Gastroesophageal sphincter (tissue), 4 donors: Measurements from ENCODE around the gene NDUFA3. TPM values are rescaled to one million over a fixed set of nuclear protein-coding genes. Genes with fewer than 3 reads are reported as not detected.

Source experiments
- ATAC-seq: fragments of 150-250 bp; one replicate; pipeline ENCODE4 v1.9.1; 2016; ENCODE audit warnings: mild to moderate bottlenecking, moderate library complexity
- H3K27ac ChIP-seq, 4 donors: fragments of 200-600 bp; sonication (generic) in 3 of 4; 1 replicate in 3 of 4; 2 replicates in 1 of 4; pipeline ENCODE4 v1.5.1; 2016 to 2019
- H3K27me3 ChIP-seq: fragments of 200-600 bp; sonication (generic); one replicate; pipeline ENCODE4 v1.5.1; 2019
- H3K36me3 ChIP-seq, 2 donors: fragments of 200-600 bp; sonication (generic); one replicate each; pipeline ENCODE4 v1.5.1; 2019; ENCODE audit warnings: control low read depth in 1 of 2
- H3K4me1 ChIP-seq, 3 donors: fragments of 200-600 bp; sonication (generic); 1 replicate in 2 of 3; 2 replicates in 1 of 3; pipeline ENCODE4 v1.5.1; 2016 to 2019; ENCODE audit warnings: control low read depth in 2 of 3
- H3K4me3 ChIP-seq, 2 donors: fragments of 200-600 bp; sonication (generic); one replicate each; pipeline ENCODE4 v1.5.1; 2019; ENCODE audit warnings: mild to moderate bottlenecking in 1 of 2, moderate library complexity in 1 of 2
- H3K9me3 ChIP-seq, 3 donors: fragments of 200-600 bp; sonication (generic); one replicate each; pipeline ENCODE4 v1.5.1; 2017 to 2019; ENCODE audit warnings: control low read depth in 2 of 3
- EP300 ChIP-seq: sonication (generic); formaldehyde crosslinking; IDR thresholded peaks from one replicate; pipeline ENCODE4 v1.6.1; 2017; ENCODE audit warnings: antibody characterized with exemption, mild to moderate bottlenecking
- POLR2A ChIP-seq, 2 donors: fragments of 450-650 bp; IDR thresholded peaks; one replicate each; pipeline ENCODE4 v1.6.1; 2017; ENCODE audit warnings: antibody characterized with exemption in 2 of 2, mild to moderate bottlenecking in 2 of 2, moderate library complexity in 1 of 2
- POLR2AphosphoS5 ChIP-seq: sonication (generic); formaldehyde crosslinking; IDR thresholded peaks from one replicate; pipeline ENCODE4 v1.6.1; 2017; ENCODE audit warnings: antibody characterized with exemption
- WGBS, 2 donors: methylation state at CpG; one replicate each; pipeline ENCODE4 v1.1.5; 2018; ENCODE audit warnings: low coverage in 1 of 2; 5-methylcytosine and 5-hydroxymethylcytosine counted together
- total RNA-seq, 4 donors: library from RNA; depleted of rRNA; stranded (reverse); fragments of >200 nt; gene quantifications; one replicate each; pipeline ENCODE4 v1.1.0, GENCODE V29; 2016
- TF ChIP-seq, protein P1 (sequence below), 4 experiments: fragments of 200-600 bp in 2 of 4; fragments of 450-650 bp in 2 of 4; sonication (generic) in 1 of 4; IDR thresholded peaks; one replicate each; pipeline ENCODE4 v1.5.1; 2017 to 2019; ENCODE audit warnings: antibody characterized with exemption in 4 of 4, mild to moderate bottlenecking in 2 of 4, moderate library complexity in 2 of 4

Gene NDUFA3
- total RNA-seq, 4 donors from 2014 or later: 14.2 to 37.7 (median 21.5) TPM

DNA sequence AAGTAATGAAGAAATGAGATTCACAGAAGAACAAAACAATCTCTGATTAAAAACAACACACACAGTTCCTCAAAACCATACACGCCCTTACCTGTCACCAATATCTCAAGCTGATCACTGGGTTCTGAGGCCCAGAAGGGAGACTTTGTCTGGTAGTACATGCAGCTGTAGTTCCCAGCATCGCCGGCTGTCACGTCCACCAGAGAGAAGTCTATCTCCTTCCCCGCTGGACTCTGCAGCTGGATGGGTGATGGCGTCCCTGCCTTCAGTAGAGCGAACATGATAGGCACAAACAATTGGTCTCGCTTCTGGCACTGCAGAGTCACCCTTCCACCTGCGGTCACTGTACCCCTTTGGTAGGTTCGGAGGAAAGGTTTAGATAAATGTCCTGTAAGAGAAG is 28.8 kb upstream of the NDUFA3 start:
- Histone ChIP-seq H3K27me3 (peaks cover 19% of the 10 kb centered on the region), H3K27ac (no peak overlapping the region), H3K36me3 (no peaks in the 10 kb centered on the region), H3K9me3 (peaks cover 0 to 11% (median 0%) of the 10 kb centered on the region in 3 donors), H3K4me3 (no peak overlapping the region), H3K4me1 (no peaks in the 10 kb centered on the region)
- no peak for TF ChIP-seq POLR2A (IDR thresholded peaks at IDR 0.05)
- TF ChIP-seq, protein P1, sequence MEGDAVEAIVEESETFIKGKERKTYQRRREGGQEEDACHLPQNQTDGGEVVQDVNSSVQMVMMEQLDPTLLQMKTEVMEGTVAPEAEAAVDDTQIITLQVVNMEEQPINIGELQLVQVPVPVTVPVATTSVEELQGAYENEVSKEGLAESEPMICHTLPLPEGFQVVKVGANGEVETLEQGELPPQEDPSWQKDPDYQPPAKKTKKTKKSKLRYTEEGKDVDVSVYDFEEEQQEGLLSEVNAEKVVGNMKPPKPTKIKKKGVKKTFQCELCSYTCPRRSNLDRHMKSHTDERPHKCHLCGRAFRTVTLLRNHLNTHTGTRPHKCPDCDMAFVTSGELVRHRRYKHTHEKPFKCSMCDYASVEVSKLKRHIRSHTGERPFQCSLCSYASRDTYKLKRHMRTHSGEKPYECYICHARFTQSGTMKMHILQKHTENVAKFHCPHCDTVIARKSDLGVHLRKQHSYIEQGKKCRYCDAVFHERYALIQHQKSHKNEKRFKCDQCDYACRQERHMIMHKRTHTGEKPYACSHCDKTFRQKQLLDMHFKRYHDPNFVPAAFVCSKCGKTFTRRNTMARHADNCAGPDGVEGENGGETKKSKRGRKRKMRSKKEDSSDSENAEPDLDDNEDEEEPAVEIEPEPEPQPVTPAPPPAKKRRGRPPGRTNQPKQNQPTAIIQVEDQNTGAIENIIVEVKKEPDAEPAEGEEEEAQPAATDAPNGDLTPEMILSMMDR (IDR thresholded peaks at IDR 0.05): no peak
- TF ChIP-seq EP300: no peak
- TF ChIP-seq POLR2AphosphoS5: no peak
- ATAC-seq: no peak
- 80 to 85% methylated on average over 6 to 10 of the region's 10 CpGs for WGBS, 2 donors

DNA sequence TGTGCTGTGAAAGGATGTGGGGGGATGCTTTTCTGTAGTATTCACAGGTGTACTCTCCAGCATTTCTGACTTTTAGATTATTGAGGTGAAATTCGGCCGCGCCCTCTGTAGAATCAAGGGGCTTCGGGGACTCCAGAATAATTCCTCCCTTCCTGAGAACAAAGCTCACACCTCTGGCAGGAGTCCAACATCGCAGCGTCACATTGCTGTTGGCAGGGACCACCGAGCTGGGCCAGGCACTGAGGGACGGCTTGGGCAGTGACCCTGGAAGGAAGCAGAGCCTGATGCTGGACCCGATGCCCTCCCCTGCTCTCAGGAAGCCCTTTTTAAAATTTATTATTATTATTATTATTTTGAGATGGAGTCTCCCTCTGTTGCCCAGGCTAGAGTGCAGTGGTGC is 27.8 kb upstream of the NDUFA3 start:
- Histone ChIP-seq H3K4me1 (no peaks in the 10 kb centered on the region), H3K27ac (no peak overlapping the region), H3K27me3 (peaks cover 20% of the 10 kb centered on the region), H3K9me3 (peaks cover 0 to 2% (median 0%) of the 10 kb centered on the region in 3 donors), H3K4me3 (no peak overlapping the region), H3K36me3 (no peaks in the 10 kb centered on the region)
- TF ChIP-seq, protein P1 (IDR thresholded peaks at IDR 0.05): no peak
- no peak for TF ChIP-seq EP300
- no peak for TF ChIP-seq POLR2A (IDR thresholded peaks at IDR 0.05)
- no peak for TF ChIP-seq POLR2AphosphoS5
- WGBS, 2 donors: 79 to 93% methylated on average over 5 of the region's 9 CpGs
- ATAC-seq: no peak

DNA sequence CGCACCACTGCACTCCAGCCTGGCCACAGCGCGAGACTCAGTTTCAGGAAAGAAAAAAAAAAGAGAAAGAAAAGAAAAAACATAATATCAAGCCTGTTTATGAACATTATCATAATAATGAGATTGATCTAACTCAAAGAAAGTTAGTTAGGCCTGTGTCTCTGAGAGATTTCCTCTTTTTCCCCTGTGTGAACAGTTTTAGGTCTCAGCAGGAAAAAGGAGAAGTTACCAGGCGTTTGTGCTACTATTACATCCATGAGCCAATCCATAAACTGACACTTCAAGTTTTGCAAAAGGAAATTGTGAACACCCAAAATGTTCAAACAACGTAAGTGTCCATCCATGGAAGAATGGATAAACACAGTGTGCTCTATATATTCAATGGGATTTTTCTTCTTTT is 25.3 kb upstream of the NDUFA3 start:
- TF ChIP-seq, protein P1 (IDR thresholded peaks at IDR 0.05): no peak
- TF ChIP-seq POLR2AphosphoS5 (no peak), POLR2A (IDR thresholded peaks at IDR 0.05) (no peak), EP300 (no peak)
- Histone ChIP-seq H3K36me3 (no peaks in the 10 kb centered on the region), H3K4me1 (no peaks in the 10 kb centered on the region), H3K27me3 (peaks cover 19% of the 10 kb centered on the region), H3K4me3 (no peak overlapping the region), H3K27ac (no peak overlapping the region), H3K9me3 (peaks cover 0 to 17% (median 0%) of the 10 kb centered on the region in 3 donors)
- ATAC-seq: no peak
- WGBS, 2 donors: 73 to 77% methylated on average over 3 to 5 of the region's 5 CpGs

DNA sequence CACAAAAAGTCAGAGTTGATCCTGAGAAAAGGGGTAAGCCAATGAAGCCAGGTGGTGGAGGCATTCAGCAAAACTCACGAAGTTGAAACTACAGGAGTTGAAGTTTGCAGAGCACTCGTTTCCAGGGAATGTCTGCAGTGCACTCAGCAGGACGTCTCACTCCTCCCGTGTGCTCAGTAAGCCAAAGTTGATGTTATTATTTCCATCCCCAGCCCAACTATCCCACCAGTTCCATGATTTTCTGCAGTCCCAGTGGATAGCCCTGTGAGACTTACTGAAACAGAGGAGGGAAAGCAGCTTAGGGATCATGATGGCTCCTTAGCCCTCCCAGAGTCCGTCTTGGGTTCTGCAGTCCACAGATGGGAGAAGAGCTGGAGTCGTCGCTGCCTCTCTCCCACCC is 21.6 kb upstream of the NDUFA3 start, which contains the start of gene TARM1:
TARM1 (minus strand) TSS at position 334 of the 400 bp plus-strand sequence; CDS start at position 309, 25 bp downstream.
- no peak within 1 kb of the TSS for H3K4me3 ChIP-seq
- H3K27me3 ChIP-seq: peaks cover 26% of the 10 kb centered on the region
- TF ChIP-seq POLR2AphosphoS5 (no peak), EP300 (no peak), POLR2A (IDR thresholded peaks at IDR 0.05) (no peak)
- TF ChIP-seq, protein P1 (IDR thresholded peaks at IDR 0.05): no peak
- 50 to 80% methylated on average over 3 to 5 of the region's 7 CpGs for WGBS, 2 donors
- no peaks in the 10 kb centered on the region for H3K4me1 ChIP-seq
- peaks cover 0 to 35% (median 0%) of the 10 kb centered on the region in 3 donors for H3K9me3 ChIP-seq
- no peak for ATAC-seq
- no peak within 1 kb of the TSS for H3K27ac ChIP-seq
- no peaks in the 10 kb centered on the region for H3K36me3 ChIP-seq

DNA sequence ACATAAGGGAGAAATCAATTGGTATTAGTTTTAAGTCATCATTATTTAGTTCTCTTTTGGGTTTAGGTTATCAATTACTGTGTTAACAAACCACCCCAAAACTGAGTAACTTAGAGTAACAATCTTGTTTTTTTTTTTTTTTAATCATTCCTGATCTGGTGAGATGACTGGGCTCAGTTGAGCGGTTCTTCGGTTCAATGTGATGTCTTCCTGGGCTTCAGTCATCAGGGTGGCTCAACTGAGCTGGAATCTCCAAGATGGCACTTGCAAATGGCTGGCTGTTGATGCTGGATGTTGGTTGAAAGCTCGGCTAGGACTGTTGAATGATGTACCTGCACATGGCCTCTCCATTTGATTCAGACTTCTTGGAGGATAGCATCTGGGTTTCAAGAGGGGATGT is 18.2 kb upstream of the NDUFA3 start:
- WGBS, 2 donors: 71 to 79% methylated on average over 2 of the region's 3 CpGs
- Histone ChIP-seq H3K9me3 (peaks cover 0 to 35% (median 0%) of the 10 kb centered on the region in 3 donors), H3K27me3 (peaks cover 24% of the 10 kb centered on the region), H3K4me3 (no peak overlapping the region), H3K36me3 (no peaks in the 10 kb centered on the region), H3K27ac (no peak overlapping the region), H3K4me1 (no peaks in the 10 kb centered on the region)
- TF ChIP-seq EP300: no peak
- TF ChIP-seq, protein P1 (IDR thresholded peaks at IDR 0.05): no peak
- no peak for TF ChIP-seq POLR2AphosphoS5
- ATAC-seq: no peak
